ENCODE results near the gene TEX2. TPM values are rescaled to one million over a fixed set of nuclear protein-coding genes. Genes with fewer than 3 reads are reported as not detected.

The TEX2 gene
- polyA plus RNA-seq, 1 donor (not counting 4 experiments of a cell fraction or from before 2014, with no cell fraction given): 44.4 TPM

GRCh38 chr17:64193561-64193960 is 69.5 kb downstream of the TEX2 start:
- H3K9me1 ChIP-seq (ENCODE audit: control insufficient read depth, extremely low read depth, insufficient read depth, low read length): no peaks in the 10 kb centered on the region
- peaks cover 8% of the 10 kb centered on the region for H3K4me1 ChIP-seq (ENCODE audit: control insufficient read depth, extremely low read depth, insufficient read depth, low read length)
- no peak overlapping the region for H2AFZ ChIP-seq (ENCODE audit: control insufficient read depth, low read length)
- TF ChIP-seq CTCF (optimal IDR thresholded peaks at IDR 0.05 in 1 of 3, IDR thresholded peaks at IDR 0.05 in 1 of 3, conservative IDR thresholded peaks at IDR 0.05 in 1 of 3; ENCODE audit: extremely low read depth in 1 of 3, insufficient read depth in 2 of 3, low read length in 3 of 3) (no peak), EZH2 (IDR thresholded peaks at IDR 0.05; ENCODE audit: low read length) (no peak)
- DNase-seq (ENCODE audit: low read depth, low spot score) (no peak), FAIRE-seq (no peak)
- no peak overlapping the region for H3K9ac ChIP-seq (ENCODE audit: control insufficient read depth, extremely low read depth, insufficient read depth, low read length)
- dilution Hi-C loops (cut with MboI; ENCODE audit: extremely low pct_ligation_motif_present, low sequenced_read_pairs): no loop called here
- no peak overlapping the region for H3K4me3 ChIP-seq (ENCODE audit: control insufficient read depth in 2 of 3, extremely low read depth in 1 of 3, insufficient read depth in 2 of 3, low read depth in 1 of 3, low read length in 3 of 3)
- H4K20me1 ChIP-seq (ENCODE audit: control insufficient read depth, extremely low read depth, insufficient read depth, low read length): no peaks in the 10 kb centered on the region
- no peak overlapping the region for H3K4me2 ChIP-seq (ENCODE audit: control insufficient read depth, extremely low read depth, insufficient read depth, low read depth, low read length)
- H3K9me3 ChIP-seq (ENCODE audit: control insufficient read depth, low read depth, low read length): no peaks in the 10 kb centered on the region
- peaks cover 7 to 8% of the 10 kb centered on the region in 2 experiments for H3K36me3 ChIP-seq (ENCODE audit: control insufficient read depth in 2 of 2, extremely low read depth in 1 of 2, insufficient read depth in 2 of 2, low read length in 2 of 2)
- H3K27me3 ChIP-seq (ENCODE audit: control insufficient read depth, extremely low read depth, insufficient read depth, low read length): no peaks in the 10 kb centered on the region
- H3K27ac ChIP-seq (ENCODE audit: control insufficient read depth, insufficient read depth, low read length): no peak overlapping the region
- peaks cover 5% of the 10 kb centered on the region for H3K79me2 ChIP-seq (ENCODE audit: control insufficient read depth, insufficient read depth, low read length)

DNA sequence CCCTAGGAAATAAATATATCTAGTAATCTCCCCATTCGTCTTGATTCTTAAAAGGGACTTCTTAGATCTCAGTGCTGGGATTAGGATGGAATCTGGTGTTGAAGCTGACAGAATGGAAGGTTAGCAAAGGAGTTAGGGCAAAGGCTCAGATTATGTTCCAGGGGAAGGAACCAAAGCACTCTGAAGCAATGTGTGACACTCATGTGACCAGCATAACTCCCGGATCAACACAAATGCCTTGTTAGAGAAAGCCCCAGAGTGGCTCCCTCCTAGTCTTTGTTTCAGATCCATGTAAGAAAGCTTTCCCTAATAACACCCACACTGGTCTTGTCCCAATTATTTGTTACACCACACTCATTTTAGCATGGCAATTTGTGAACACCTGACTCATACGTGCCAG is 70.5 kb downstream of the TEX2 start:
- Histone ChIP-seq H3K36me3 (ENCODE audit: control insufficient read depth in 2 of 2, extremely low read depth in 1 of 2, insufficient read depth in 2 of 2, low read length in 2 of 2) (peaks cover 7 to 12% of the 10 kb centered on the region in 2 experiments), H3K4me2 (ENCODE audit: control insufficient read depth, extremely low read depth, insufficient read depth, low read depth, low read length) (no peak overlapping the region), H3K9me3 (ENCODE audit: control insufficient read depth, low read depth, low read length) (no peaks in the 10 kb centered on the region), H3K4me3 (ENCODE audit: control insufficient read depth in 2 of 3, extremely low read depth in 1 of 3, insufficient read depth in 2 of 3, low read depth in 1 of 3, low read length in 3 of 3) (no peak overlapping the region), H2AFZ (ENCODE audit: control insufficient read depth, low read length) (no peak overlapping the region), H3K27ac (ENCODE audit: control insufficient read depth, insufficient read depth, low read length) (no peak overlapping the region), H3K4me1 (ENCODE audit: control insufficient read depth, extremely low read depth, insufficient read depth, low read length) (peaks cover 8% of the 10 kb centered on the region), H3K79me2 (ENCODE audit: control insufficient read depth, insufficient read depth, low read length) (peaks cover 3% of the 10 kb centered on the region), H3K9me1 (ENCODE audit: control insufficient read depth, extremely low read depth, insufficient read depth, low read length) (no peaks in the 10 kb centered on the region), H3K9ac (ENCODE audit: control insufficient read depth, extremely low read depth, insufficient read depth, low read length) (no peak overlapping the region), H3K27me3 (ENCODE audit: control insufficient read depth, extremely low read depth, insufficient read depth, low read length) (no peaks in the 10 kb centered on the region), H4K20me1 (ENCODE audit: control insufficient read depth, extremely low read depth, insufficient read depth, low read length) (no peaks in the 10 kb centered on the region)
- DNase-seq (ENCODE audit: low read depth, low spot score) (no peak), FAIRE-seq (no peak)
- TF ChIP-seq CTCF (optimal IDR thresholded peaks at IDR 0.05 in 1 of 3, IDR thresholded peaks at IDR 0.05 in 1 of 3, conservative IDR thresholded peaks at IDR 0.05 in 1 of 3; ENCODE audit: extremely low read depth in 1 of 3, insufficient read depth in 2 of 3, low read length in 3 of 3) (no peak), EZH2 (IDR thresholded peaks at IDR 0.05; ENCODE audit: low read length) (no peak)
- dilution Hi-C loops (cut with MboI; ENCODE audit: extremely low pct_ligation_motif_present, low sequenced_read_pairs): no loop called here

Data from keratinocyte (primary cell).